Loucy (cell line): ENCODE results near the gene GFRA1.

Experiments used
- EZH2phosphoT487 ChIP-seq: fragments of 200-600 bp; IDR thresholded peaks from 2 replicates; pipeline ENCODE4 v1.6.1; 2018; ENCODE audit warnings: antibody characterized with exemption, mild to moderate bottlenecking, moderate library complexity, borderline replicate concordance
- TF ChIP-seq, protein P1 (sequence below): fragments of 200-600 bp; sonication (generic); conservative IDR thresholded peaks from 2 replicates; pipeline ENCODE4 v1.5.1; 2014; ENCODE audit warnings: mild to moderate bottlenecking, antibody characterized with exemption, low read length

DNA sequence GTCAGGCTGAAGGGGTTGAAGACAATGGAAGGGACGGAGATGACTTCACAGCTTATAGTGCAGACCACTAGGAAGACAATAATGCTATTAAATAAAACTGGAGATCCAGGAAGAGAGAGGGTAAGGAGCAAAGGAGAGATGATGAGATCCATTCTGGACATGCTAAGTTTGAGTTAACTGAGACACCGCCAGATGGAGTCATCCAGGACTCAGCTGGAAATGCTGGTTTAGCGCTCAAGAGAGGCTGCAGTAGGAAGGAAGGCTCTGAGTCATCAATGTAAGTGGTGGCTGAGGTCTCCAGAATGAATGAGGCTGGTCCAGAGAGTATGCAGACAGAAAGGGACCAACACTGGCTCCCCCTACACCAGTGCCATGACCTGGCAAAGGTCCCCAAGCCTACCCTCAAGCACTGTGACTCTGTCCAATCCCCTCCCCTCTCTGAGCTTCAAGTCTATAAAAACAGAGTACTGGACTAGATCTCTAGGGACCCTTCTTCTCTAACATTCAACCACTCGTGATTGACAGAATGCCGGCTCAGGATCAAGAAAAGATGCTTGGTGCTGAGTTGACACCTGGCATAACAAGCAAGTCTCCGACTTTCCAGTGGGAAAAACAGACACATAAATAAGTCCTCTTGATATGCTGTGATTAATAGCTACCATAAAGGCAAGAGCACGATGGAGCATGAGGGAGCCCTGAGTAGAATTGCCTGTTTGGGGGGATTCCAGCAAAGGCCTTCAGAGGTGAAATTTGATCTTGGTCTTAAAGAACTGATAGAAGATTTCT is 8.9 kb downstream of the GFRA1 start:
- TF ChIP-seq, protein P1, sequence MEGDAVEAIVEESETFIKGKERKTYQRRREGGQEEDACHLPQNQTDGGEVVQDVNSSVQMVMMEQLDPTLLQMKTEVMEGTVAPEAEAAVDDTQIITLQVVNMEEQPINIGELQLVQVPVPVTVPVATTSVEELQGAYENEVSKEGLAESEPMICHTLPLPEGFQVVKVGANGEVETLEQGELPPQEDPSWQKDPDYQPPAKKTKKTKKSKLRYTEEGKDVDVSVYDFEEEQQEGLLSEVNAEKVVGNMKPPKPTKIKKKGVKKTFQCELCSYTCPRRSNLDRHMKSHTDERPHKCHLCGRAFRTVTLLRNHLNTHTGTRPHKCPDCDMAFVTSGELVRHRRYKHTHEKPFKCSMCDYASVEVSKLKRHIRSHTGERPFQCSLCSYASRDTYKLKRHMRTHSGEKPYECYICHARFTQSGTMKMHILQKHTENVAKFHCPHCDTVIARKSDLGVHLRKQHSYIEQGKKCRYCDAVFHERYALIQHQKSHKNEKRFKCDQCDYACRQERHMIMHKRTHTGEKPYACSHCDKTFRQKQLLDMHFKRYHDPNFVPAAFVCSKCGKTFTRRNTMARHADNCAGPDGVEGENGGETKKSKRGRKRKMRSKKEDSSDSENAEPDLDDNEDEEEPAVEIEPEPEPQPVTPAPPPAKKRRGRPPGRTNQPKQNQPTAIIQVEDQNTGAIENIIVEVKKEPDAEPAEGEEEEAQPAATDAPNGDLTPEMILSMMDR, result no peak
- no peak for TF ChIP-seq EZH2phosphoT487
